GM19035 (cell line): ENCODE data around the gene NARS2.
"Not testable (repeated sequence)": the region's sequence is repeated elsewhere in the genome, so short reads cannot be mapped to it uniquely, and the experiment has no call there.

Experiments used
- ATAC-seq: cut with Tn5 transposase; IDR thresholded peaks from one replicate; pipeline ENCODE4 v1.9.1; 2021; ENCODE audit not compliant: unreplicated experiment

Gene NARS2

DNA sequence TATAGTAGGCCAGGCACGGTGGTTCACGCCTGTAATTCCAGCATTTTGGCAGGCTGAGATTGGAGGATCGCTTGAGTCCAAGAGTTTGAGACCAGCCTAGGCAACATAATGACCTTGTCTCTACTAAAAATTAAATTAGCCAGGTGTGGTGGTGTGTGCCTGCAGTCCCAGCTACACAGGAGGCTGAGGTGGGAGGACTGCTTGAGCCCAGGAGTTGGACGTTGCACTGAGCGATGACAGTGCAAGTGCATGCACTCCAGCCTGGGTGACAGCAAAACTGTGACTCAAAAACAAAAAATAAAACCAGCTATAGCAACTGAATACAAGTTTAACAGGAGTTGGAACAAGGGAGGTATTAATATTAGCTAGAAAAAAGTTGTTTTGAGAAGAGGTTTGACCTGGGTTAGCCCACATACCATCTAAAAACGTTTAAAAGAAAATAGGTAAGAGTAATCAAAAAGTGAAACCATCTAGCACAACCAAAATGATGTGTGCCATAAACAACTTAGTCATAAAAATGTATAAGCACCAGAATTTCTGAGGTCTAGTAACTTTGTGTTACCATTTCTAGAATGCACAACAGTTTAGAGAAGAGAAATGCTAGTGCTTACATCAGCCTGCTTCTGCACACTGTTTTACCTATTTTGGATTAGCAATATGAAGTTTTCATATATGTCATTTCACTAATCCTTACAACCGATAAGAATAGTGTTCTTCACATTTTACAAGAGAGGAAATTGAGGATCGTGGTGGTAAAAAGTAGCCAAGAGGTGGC is 26.5 kb downstream of the NARS2 start:
- ATAC-seq, result no peak

DNA sequence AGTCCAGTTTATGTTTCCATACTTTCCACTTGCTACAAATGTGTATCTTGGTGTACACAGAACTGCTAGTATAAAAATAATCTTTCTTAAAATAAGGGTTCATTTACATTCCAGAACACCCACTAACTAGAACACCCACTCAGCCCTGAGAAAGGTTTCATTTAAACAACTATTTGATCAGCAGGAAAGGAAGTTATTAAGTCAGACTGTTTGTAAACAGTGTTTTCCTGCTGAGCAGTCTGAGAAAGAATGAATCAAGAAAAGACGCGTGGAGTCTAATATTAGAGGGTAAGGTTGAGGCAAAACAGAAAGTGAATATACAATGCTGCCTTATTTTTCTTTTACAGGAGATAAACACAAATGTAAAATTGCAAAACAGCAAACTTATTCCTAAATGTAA is 32.7 kb downstream of the NARS2 start:
- no peak for ATAC-seq

DNA sequence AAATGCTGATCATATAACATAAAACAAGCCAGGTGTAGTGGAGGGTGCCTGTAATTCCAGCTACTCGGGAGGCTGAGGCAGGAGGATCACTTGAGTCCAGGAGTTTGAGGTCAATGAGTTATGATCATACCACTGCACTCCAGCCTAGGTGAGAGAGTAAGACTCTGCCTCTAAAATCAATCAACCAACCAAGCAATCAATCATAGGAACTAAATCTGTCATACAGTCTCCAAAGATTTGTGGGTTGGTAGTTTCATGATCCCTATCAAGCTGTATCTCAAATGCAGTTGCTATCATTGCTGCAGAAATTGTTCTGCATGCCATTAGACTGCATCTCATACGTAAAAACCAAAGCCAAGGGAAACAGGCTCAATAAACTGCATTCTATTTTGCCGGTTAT is 33.1 kb downstream of the NARS2 start:
- no peak for ATAC-seq

DNA sequence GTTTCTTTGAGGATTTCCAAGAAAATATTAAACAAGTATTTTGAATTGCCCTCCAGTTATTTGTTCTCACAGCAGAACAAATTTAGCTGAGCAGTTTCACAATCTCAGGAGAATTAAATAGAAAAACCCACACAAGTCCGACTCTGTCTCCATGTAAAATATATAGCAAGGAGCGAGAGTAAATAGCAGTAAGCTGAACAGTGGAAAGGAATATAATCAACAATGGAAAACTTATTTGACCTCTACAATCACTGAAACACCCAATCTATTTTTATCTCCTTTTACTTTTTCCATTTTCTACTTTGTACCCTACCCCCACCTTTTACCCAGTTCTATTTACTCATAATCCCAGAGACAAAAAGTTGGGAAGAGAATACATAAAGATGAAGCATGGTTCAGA is 34.4 kb downstream of the NARS2 start:
- no peak for ATAC-seq

DNA sequence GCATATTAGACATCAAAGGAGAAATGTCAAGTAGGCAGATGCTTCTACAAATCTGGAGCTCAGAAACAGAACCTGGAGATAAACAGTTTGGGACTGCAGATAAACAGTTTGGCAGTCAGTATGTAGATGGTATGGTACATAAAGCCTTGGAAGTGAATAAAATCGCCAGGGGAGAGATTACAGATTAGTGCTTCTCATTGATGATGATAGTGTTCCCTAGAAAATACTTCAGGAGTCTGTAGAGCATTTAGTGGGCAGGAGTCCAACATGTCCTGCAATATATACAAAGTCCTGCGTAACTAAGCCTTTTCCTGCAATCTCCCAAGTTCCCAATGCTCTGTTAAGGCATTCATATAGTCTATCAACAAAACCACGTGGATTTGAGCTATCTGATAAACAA is 35.2 kb downstream of the NARS2 start:
- no peak for ATAC-seq

DNA sequence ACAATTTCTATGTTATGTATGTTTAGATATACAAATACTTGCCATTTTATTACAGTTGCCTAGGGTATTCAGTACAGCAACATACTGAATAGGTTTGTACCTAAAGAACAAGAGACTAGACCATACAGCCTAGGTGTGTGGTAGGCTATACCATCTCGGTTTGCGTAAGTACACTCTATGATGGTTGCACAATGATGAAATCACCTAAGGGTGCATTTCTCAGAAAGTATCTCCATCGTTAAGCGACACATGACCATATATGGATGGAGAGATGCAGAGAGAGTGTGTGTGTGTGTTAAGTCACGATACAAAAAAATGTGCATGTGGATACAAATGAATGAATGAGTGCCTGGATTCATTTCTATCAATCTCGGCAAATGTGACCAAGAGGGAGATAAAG is 37.7 kb downstream of the NARS2 start:
- no peak for ATAC-seq

DNA sequence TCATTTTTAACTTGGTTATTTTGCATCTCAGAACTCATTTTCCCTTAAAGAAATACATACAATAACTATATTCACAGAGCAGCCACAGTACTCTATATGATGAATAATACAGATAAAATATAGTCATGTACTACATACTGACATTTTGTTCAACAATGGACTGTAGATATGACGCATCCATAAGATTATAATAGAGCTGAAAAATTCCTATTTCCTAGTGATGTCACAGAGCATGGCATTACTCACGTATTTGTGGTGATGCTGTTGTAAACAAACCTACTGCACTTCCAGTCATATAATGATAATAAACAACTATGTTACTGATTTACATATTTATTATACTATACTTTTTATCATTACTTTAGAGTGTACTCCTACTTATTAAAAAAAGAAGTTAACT is 38.7 kb downstream of the NARS2 start:
- ATAC-seq, result no peak

DNA sequence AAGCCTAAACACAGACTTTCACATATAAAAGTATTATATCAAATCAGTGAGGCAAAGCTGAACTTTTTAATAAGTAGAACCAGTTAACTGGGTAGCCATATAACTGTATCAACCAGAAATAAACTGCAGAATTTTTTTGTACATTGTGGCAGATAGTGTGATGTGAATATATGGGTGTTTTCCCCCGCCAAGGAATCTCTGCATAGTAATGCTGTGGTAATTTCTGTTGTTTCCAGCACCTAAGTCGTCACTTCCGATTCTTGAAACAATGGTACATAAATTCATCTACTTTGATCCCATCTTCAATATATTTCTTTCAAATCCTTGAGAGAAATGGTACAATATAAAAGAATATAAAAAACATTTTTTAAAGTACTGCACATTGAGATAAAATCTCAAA is 39.6 kb downstream of the NARS2 start:
- no peak for ATAC-seq

DNA sequence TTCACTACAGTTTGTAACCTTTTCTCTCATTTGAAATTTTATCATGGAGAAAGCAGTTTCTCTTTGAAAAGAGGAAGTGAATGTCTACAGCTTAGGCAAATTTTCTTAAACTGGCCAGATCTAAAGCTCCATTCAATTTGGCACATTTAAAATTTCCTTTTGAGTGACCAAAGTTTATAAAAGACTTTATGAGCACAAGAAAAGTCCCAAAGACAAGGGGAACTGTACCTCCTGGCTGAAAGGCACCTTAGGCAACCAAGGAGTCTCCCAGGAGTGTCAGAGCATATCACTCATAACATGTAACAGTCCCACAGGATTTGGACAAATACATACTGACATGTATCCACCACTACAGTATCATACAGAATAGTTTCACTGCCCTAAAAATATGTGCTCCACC is 41.3 kb downstream of the NARS2 start:
- no peak for ATAC-seq

DNA sequence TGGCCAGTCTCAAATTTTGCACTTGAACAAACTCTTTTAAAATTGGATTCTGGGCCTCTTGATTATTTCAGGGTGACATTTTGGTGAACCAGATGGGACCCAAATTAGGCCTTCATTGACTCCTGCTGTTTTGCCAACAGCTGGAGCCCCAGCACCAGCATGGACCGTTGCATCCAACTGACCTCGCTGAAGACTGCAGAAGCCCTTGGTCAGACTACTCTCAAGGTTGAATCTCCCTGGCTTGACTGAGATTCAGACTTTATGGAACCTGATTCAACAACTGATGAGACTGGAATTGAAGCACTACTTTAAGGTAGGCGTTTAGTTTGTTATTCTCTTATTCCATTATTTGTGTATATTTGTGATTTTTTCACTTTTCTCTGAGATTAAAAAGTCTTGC is 41.7 kb downstream of the NARS2 start:
- no peak for ATAC-seq

DNA sequence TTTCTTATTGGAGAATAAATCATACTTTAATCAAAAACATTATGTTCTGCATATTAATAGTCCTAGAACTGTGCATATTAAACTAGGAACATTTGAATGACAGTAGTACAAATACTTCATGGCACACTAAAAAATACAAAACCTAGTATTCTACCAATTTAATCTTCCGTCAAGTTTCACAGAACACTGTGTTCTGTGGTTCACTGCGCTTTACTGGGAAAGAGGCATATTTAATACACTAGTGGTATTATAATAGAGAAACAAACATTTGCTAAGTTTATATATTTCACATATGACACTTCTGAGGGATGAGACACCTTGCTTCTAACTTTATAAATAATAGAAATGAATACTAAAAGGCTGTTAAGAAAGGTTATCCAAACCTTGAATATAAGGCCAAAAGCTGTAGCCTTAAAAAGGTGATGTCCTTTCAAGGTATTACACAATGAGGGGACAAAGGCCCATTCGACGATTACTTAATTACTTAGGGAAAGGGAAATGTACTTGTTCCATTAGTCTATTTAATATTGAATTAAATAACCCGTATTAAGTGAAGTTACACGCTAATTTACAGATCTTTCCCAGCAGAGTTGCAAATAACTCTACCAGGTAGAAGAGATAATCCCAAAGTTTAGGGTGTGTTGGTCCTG is 48.0 kb downstream of the NARS2 start:
- no peak for ATAC-seq

DNA sequence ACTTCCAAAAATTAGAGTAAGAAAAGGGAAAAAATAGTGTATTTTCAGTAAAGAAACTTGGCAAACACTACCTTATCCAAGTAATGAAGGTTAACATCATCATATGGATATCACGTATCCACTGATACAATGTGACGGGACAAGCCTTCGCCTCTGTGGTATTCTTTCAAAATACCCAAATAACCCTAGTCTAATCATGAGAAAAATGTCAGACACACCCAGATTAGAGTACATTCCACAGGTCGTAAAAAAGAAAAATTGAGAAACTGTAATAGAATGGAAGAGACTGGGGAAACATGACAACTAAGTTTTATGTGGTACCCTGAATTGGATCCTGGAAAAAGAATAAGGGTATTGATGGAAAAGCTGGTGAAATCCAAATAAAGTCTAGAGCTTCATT is 48.9 kb downstream of the NARS2 start:
- no peak for ATAC-seq

DNA sequence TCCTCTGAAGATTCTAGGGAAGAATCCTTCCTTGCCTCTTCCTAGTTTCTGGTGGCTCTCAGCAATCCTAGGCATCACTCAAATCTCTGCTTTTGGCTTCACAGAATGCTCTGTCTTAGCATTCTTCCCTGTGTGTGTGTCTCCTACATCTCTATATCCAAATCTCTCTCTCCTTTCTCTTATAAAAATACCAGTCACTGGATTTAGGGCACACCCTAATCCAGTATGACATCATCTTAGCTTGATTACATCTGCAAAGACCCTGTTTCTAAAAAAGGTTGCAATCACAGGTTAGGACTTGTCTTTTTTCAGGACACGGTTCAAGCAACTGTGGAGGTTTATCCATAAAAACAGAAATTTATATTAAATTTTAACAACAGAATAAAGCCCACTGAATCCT is 54.4 kb downstream of the NARS2 start:
- ATAC-seq, result no peak

DNA sequence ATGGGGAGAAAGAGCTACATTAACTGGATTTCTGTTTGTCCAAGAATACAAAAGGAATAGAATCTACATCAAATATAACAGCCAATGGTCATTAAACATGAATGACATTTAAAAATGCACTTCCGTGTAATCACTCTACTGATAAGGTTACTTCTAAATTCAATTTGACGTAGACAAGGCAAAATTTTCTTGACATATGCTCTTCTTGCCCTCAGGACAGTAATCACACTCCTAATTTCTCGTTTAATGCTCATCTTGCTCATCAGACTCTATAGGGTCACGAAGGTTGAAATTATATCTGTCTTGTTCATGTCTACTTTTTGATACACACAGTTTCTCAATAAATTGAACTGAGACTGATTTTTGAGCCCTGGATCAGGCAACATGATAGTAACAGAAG is 58.4 kb downstream of the NARS2 start:
- ATAC-seq, result no peak

DNA sequence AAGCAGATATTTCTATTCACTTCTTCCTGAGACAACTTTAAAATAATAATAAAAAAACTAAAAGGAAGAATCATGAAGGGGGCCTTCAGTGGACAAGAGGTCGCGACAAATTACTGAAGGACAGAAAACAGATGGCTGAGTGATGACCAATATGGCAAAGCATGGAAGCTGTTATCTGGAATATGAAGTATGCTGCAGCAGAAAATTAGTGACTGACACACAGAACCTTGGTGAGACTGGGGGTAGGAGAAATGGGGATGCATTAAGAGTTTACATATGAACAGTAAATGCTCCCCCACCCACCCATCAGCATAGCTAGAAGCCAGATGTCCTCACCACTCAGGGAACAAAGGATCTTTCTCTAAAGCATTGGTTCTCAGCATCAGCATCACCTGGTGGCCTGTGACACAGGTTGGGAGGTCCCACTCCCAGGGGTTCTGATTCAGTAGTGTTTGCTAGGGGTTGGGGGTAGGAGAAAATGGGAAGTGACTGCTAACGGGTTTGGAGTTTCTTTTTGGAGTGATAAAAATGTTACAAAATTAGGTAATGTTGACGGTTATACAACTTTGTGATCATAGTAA is 59.7 kb downstream of the NARS2 start:
- no peak for ATAC-seq

DNA sequence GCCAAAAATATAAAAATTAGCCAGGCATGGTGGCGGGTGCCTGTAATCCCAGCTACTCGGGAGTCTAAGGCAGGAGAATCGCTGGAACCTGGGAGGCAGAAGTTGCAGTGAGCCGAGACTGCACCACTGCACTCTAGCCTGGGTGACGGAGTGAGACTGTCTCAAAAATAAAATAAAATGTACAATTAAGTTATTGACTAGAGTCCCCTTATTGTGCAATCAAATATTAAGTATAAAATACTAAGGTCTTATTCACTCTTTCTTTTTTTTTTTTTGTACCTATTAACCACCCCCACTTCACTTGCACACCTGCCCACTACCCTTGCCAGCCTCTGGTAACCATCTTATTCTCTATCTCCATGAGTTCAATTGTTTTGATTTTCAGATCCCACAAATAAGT is 61.6 kb downstream of the NARS2 start:
- not testable (repeated sequence) for ATAC-seq

DNA sequence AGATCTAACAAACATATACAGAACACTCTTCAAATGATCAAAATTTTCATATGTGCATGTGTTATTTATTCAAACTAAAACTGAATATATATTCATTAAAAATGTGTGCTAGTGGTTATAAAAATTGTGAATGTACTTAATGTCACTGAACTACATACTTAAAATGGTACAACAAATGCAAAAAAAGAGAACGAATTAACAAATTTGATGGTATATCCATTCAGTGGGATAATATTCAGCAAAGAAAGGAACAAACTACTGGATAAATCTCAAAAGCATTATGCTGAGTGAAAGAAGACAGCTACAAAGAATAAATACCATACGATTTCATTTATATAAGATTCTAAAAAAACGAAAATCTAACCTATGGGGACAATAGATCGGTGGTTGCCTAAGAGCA is 64.1 kb downstream of the NARS2 start:
- ATAC-seq, result no peak

DNA sequence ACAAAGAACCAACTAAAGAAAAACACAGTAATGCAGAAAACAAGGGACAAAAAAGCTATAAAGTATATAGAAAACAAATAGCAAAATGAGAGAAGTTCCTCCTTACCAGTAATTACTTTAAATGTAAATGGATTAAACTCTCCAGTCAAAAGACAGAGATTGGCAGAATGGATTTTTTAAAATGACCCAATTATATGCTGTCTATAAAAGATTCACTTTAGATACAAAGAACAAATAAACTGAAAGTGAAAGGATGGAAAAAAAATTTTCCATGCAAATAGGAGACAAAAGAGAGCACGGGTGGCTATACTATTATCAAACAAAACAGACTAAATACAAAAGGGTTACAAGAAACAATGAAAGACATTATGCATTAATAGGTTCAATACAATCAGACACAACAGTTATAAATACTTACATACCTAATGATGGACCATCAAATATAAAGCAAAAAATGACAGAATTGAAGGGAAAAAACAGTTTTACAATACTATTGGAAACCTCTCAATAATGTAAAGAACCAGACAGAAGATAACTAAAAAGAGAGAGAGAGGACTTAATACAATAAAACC is 64.6 kb downstream of the NARS2 start:
- no peak for ATAC-seq

DNA sequence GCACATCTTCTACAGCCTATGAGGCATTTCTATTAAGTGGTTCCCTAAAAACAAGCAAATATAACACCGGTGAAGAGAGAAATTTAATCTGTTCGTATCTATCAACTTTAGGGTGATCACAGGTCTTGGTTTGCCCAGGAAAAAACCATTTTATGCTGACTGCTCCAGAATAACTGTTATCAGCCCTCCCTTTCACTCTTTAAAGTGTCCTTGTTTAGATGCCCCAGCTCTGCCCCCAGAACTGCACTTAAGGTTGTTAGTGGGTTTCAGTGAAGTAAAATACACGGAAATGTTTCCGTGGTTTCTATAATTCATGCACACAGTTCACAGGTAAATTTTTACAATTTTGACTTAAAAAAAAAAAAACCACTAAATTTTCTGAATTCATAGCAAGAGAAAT is 70.0 kb downstream of the NARS2 start:
- ATAC-seq, result no peak

DNA sequence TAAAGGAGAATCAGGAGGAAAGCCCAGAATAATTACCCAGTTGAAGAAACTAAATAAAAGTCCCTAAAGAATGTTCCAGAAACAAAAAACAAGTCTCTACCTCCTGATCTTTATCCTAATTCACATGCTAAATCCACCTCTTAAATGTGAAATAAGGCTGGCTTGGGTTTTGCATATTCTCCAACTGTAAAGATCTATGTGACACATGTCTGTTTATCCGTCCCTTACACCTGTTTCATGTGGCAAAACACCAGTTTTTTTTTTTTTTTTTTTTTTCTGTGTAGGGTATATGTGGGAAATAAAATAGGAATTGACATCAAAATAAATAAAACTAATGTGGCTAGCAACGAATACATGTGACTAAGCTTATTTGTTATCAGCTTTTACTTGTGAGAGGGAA is 70.5 kb downstream of the NARS2 start:
- no peak for ATAC-seq

DNA sequence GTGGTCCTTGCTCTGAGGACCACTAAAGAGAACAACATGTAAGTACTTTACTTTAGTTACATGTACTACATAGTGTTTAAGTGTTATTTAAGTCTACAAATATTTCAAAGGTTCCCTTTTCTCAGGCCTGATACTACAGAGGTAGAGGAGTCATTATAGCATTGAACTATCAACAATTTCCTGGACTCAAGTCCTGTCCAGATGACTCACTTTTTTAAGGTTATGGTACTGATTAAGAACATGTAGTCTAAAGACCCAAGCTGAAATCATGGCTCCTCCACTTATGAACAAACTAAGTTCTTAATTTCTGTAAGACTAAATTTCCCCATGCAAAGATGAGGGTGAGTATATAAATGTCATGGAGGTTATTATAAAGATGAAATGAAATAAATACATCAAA is 74.7 kb downstream of the NARS2 start:
- no peak for ATAC-seq

DNA sequence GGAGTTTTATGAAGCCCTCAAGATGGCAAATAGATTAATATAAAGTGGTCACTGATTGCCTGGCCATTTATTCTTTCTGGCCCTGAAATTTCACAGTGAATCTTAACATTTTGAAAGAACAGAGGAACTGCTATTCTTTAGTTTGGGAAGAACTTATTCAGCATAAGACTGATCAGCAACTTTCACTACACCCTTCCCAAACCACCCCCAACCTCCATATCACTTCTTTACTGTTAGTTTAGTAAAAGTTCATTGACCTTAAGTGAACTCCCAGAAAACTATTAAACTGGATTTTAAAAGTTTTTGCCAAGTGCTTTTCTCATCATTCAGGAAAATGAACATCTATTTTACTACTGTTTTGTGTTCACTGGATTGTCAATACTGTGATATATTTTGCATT is 77.4 kb downstream of the NARS2 start:
- no peak for ATAC-seq
